IMR-90 (cell line): ENCODE data around the gene PCBP3. TPM values are rescaled to one million over a fixed set of nuclear protein-coding genes. Genes with fewer than 3 reads are reported as not detected.

ENCODE experiments used
- ATAC-seq: fragments of 200-7000 bp; cut with Tn5 transposase; 2 replicates; pipeline ENCODE4 v1.9.1; 2020; ENCODE audit warnings: low read depth, mild to moderate bottlenecking, moderate library complexity
- BruUV-seq: library from RNA; stranded (reverse); fragments of 400-500 nt; replicated peaks from 2 replicates; lab custom pipeline; 2021; lab: Mats Ljungman, UMichigan
- CTCF ChIA-PET: fragments of 300-600 bp; formaldehyde crosslinking; extraction: SDS; loops from one replicate; lab custom pipeline; 2021; ENCODE audit warnings: antibody characterized with exemption; lab: Yijun Ruan, JAX
- POLR2A ChIA-PET: fragments of 300-600 bp; sonication (Branson Sonifier 250); formaldehyde crosslinking; loops from one replicate; lab custom pipeline; 2022; ENCODE audit warnings: antibody characterized with exemption; ENCODE audit not compliant: unreplicated experiment; lab: Charles Lee
- DNase-seq: peaks from one replicate; pipeline ENCODE4 v3.0.0; 2013
- H2AFZ ChIP-seq: replicated peaks from 2 replicates; pipeline ENCODE3; 2013; ENCODE audit warnings: low read length, mild to moderate bottlenecking; ENCODE audit not compliant: poor library complexity
- H2AK5ac ChIP-seq: 2 replicates; pipeline ENCODE4 v1.6.1; 2013; ENCODE audit warnings: low read depth, low read length, inconsistent platforms
- H2AK9ac ChIP-seq: replicated peaks from 2 replicates; pipeline ENCODE3; 2013; ENCODE audit warnings: mild to moderate bottlenecking, low read depth, low read length, moderate library complexity; ENCODE audit not compliant: poor library complexity
- H2BK120ac ChIP-seq: 2 replicates; pipeline ENCODE4 v1.6.1; 2013; ENCODE audit warnings: low read depth, low read length, inconsistent platforms
- H2BK15ac ChIP-seq: 3 replicates; pipeline ENCODE4 v1.6.1; 2013; ENCODE audit warnings: low read depth, low read length, inconsistent platforms
- H2BK20ac ChIP-seq: 2 replicates; pipeline ENCODE4 v1.6.1; 2013; ENCODE audit warnings: low read depth, mild to moderate bottlenecking, inconsistent platforms, low read length, moderate library complexity
- H2BK5ac ChIP-seq: 2 replicates; pipeline ENCODE4 v1.6.1; 2013; ENCODE audit warnings: mild to moderate bottlenecking, low read depth, low read length, inconsistent platforms; ENCODE audit not compliant: poor library complexity, severe bottlenecking
- H3K14ac ChIP-seq: replicated peaks from 2 replicates; pipeline ENCODE4 v1.6.1; 2013; ENCODE audit warnings: low read depth, low read length, inconsistent platforms
- H3K18ac ChIP-seq: 2 replicates; pipeline ENCODE4 v1.6.1; 2013; ENCODE audit warnings: low read depth, low read length, control low read depth
- H3K23ac ChIP-seq: 2 replicates; pipeline ENCODE4 v1.6.1; 2013; ENCODE audit warnings: low read depth, low read length, inconsistent platforms
- H3K27ac ChIP-seq: 2 replicates; pipeline ENCODE4 v1.5.1; 2013; ENCODE audit warnings: mild to moderate bottlenecking, control low read depth, low read length; ENCODE audit not compliant: insufficient read depth
- H3K27me3 ChIP-seq: 2 replicates; pipeline ENCODE4 v1.6.1; 2013; ENCODE audit warnings: low read length; ENCODE audit not compliant: control insufficient read depth, insufficient read depth
- H3K36me3 ChIP-seq: 2 replicates; pipeline ENCODE4 v1.6.1; 2013; ENCODE audit warnings: low read length, mixed read lengths; ENCODE audit not compliant: control insufficient read depth, insufficient read depth
- H3K4ac ChIP-seq: 2 replicates; pipeline ENCODE4 v1.6.1; 2013; ENCODE audit warnings: low read depth, low read length, inconsistent platforms
- H3K4me1 ChIP-seq: 2 replicates; pipeline ENCODE4 v1.6.1; 2013; ENCODE audit warnings: low read length, mixed read lengths; ENCODE audit not compliant: control insufficient read depth, insufficient read depth
- H3K4me2 ChIP-seq: 2 replicates; pipeline ENCODE4 v1.6.1; 2013; ENCODE audit warnings: low read depth, mild to moderate bottlenecking, control low read depth, low read length, moderate library complexity
- H3K4me3 ChIP-seq: 2 replicates; pipeline ENCODE4 v1.5.1; 2013; ENCODE audit warnings: low read depth, mild to moderate bottlenecking, control low read depth, low read length, moderate library complexity; ENCODE audit not compliant: insufficient read depth
- H3K56ac ChIP-seq: 2 replicates; pipeline ENCODE4 v1.6.1; 2013; ENCODE audit warnings: low read length, inconsistent platforms; ENCODE audit not compliant: insufficient read depth; ENCODE audit errors: extremely low read depth
- H3K79me1 ChIP-seq, 2 experiments: 2 replicates each; pipeline ENCODE4 v1.6.1; 2013; ENCODE audit warnings: low read length in 2 of 2, inconsistent platforms in 1 of 2, low read depth in 1 of 2
- H3K9ac ChIP-seq: 2 replicates; pipeline ENCODE4 v1.6.1; 2013; ENCODE audit warnings: low read depth, low read length, control low read depth
- H3K9me1 ChIP-seq: 2 replicates; pipeline ENCODE4 v1.6.1; 2013; ENCODE audit warnings: low read length, inconsistent platforms; ENCODE audit not compliant: insufficient read depth
- H3K9me3 ChIP-seq: 2 replicates; pipeline ENCODE4 v1.6.1; 2013; ENCODE audit warnings: low read length; ENCODE audit not compliant: control insufficient read depth, insufficient read depth
- H4K20me1 ChIP-seq: 2 replicates; pipeline ENCODE4 v1.6.1; 2013; ENCODE audit warnings: low read length, inconsistent platforms; ENCODE audit not compliant: insufficient read depth
- H4K5ac ChIP-seq: 2 replicates; pipeline ENCODE4 v1.6.1; 2013; ENCODE audit warnings: mild to moderate bottlenecking, low read depth, low read length, control low read depth
- H4K8ac ChIP-seq, 2 experiments: 2 replicates each; pipeline ENCODE4 v1.6.1; 2013; ENCODE audit warnings: low read depth in 2 of 2, low read length in 2 of 2, control low read depth in 1 of 2, inconsistent platforms in 1 of 2
- H4K91ac ChIP-seq: 2 replicates; pipeline ENCODE4 v1.6.1; 2013; ENCODE audit warnings: low read depth, low read length, inconsistent platforms; ENCODE audit not compliant: insufficient read depth
- BHLHE40 ChIP-seq: fragments of 150-350 bp; IDR thresholded peaks from 2 replicates; pipeline ENCODE4 v1.6.1; 2016; ENCODE audit warnings: mild to moderate bottlenecking, low read depth, low read length
- CEBPB ChIP-seq: IDR thresholded peaks from 2 replicates; pipeline ENCODE4 v1.6.1; 2012; ENCODE audit warnings: low read depth, low read length, improper control_type of control experiment
- CHD1 ChIP-seq: IDR thresholded peaks from 2 replicates; pipeline ENCODE4 v1.6.1; 2012; ENCODE audit warnings: low read depth, low read length, improper control_type of control experiment
- ELK1 ChIP-seq: fragments of 150-350 bp; IDR thresholded peaks from 2 replicates; pipeline ENCODE4 v1.6.1; 2016; ENCODE audit warnings: low read depth, mild to moderate bottlenecking, low read length, moderate library complexity, borderline replicate concordance
- FOS ChIP-seq: fragments of 150-350 bp; IDR thresholded peaks from 2 replicates; pipeline ENCODE4 v1.6.1; 2016; ENCODE audit warnings: low read depth, low read length
- MAFK ChIP-seq: IDR thresholded peaks from 2 replicates; pipeline ENCODE4 v1.6.1; 2012; ENCODE audit warnings: low read depth, low read length, improper control_type of control experiment
- MAZ ChIP-seq: IDR thresholded peaks from 2 replicates; pipeline ENCODE4 v1.6.1; 2012; ENCODE audit warnings: low read depth, mild to moderate bottlenecking, low read length, improper control_type of control experiment, moderate library complexity, borderline replicate concordance
- MXI1 ChIP-seq: IDR thresholded peaks from 2 replicates; pipeline ENCODE4 v1.6.1; 2012; ENCODE audit warnings: low read depth, mild to moderate bottlenecking, low read length, moderate library complexity, borderline replicate concordance
- NFE2L2 ChIP-seq: fragments of 150-350 bp; IDR thresholded peaks from 2 replicates; pipeline ENCODE4 v1.6.1; 2016; ENCODE audit warnings: low read depth, mild to moderate bottlenecking, low read length
- POLR2A ChIP-seq: IDR thresholded peaks from 2 replicates; pipeline ENCODE4 v1.6.1; 2012; ENCODE audit warnings: mild to moderate bottlenecking, low read depth, low read length
- RAD21 ChIP-seq: IDR thresholded peaks from 2 replicates; pipeline ENCODE4 v1.6.1; 2012; ENCODE audit warnings: low read length, improper control_type of control experiment
- RCOR1 ChIP-seq: IDR thresholded peaks from 2 replicates; pipeline ENCODE4 v1.6.1; 2012; ENCODE audit warnings: mild to moderate bottlenecking, low read length, improper control_type of control experiment; ENCODE audit not compliant: insufficient replicate concordance
- RFX5 ChIP-seq: IDR thresholded peaks from 2 replicates; pipeline ENCODE4 v1.8.0; 2012; ENCODE audit warnings: low read depth, mild to moderate bottlenecking, low read length, moderate library complexity
- SMC3 ChIP-seq: fragments of 150-350 bp; IDR thresholded peaks from 2 replicates; pipeline ENCODE4 v1.6.1; 2016; ENCODE audit warnings: low read depth, mild to moderate bottlenecking, antibody characterized with exemption, low read length, moderate library complexity
- USF2 ChIP-seq: fragments of 150-350 bp; IDR thresholded peaks from 2 replicates; pipeline ENCODE4 v1.6.1; 2017; ENCODE audit warnings: mild to moderate bottlenecking, antibody characterized with exemption, low read length, low read depth
- dilution Hi-C: fragments of 300-500 bp; cut with HindIII; formaldehyde crosslinking; loops from one replicate; pipeline ENCODE4 v1.14.3; 2018; ENCODE audit warnings: low sequenced_read_pairs; ENCODE audit not compliant: unreplicated experiment
- in situ Hi-C: fragments of 300-500 bp; cut with MboI; formaldehyde crosslinking; loops from 3 replicates; pipeline ENCODE4 v1.14.3; 2019; ENCODE audit warnings: low sequenced_read_pairs, inconsistent platforms, mixed read lengths
- intact Hi-C: fragments of 100-400 bp; cut with micrococcal nuclease; formaldehyde crosslinking; loops from 2 replicates; pipeline ENCODE4 v1.10.0; 2022
- polyA plus RNA-seq, 3 experiments: library from polyadenylated mRNA; depleted of rRNA; stranded (reverse); fragments of >200 nt; gene quantifications; 2 replicates each; pipeline ENCODE4 v1.2.3, GENCODE V29; 2012; ENCODE audit warnings: low replicate concordance in 1 of 3
- total RNA-seq: library from RNA; depleted of rRNA; stranded (reverse); fragments of >200 nt; gene quantifications from 2 replicates; pipeline ENCODE4 v1.2.3, GENCODE V29; 2012
- TF ChIP-seq, protein P1 (sequence below): conservative IDR thresholded peaks from 2 replicates; pipeline ENCODE4 v1.5.1; 2012; ENCODE audit warnings: mild to moderate bottlenecking, low read depth, low read length, improper control_type of control experiment

The PCBP3 gene
- total and polyA plus RNA-seq, 2 of the 4 experiments (the other 2 are of a cell fraction): 2.9 to 3.9 TPM

- H3K23ac ChIP-seq: peak overlapping the region; percentile 77
- ChIA-PET CTCF (interaction anchor here (1.0 kb wide), 1 partner anchor 70 kb away, joined by 3 read pairs; no protein-coding TSS in a partner anchor), POLR2A (interaction anchor here (0.8 to 0.9 kb wide), 2 partner anchors 68 to 112 kb away, joined by 3 read pairs; no protein-coding TSS in a partner anchor)
- peak overlapping the region; percentile 49; the same call in 1 of the 2 replicates for H3K4me3 ChIP-seq
- peak overlapping the region; percentile 30; the same call in 1 of the 3 replicates for H2BK15ac ChIP-seq
- peak overlapping the region; percentile 73; the same call in 1 of the 2 replicates for H3K27ac ChIP-seq
- peak overlapping the region; percentile 80 for H4K91ac ChIP-seq
- H4K5ac ChIP-seq: 0 out of 2 replicates have a peak overlapping the region, but pooled peaks have one; percentile 12
- peak overlapping the region; percentile 67 for H3K56ac ChIP-seq
- H2AFZ ChIP-seq: no peak overlapping the region
- peak overlapping the region; percentile 44; the same call in 1 of the 2 replicates for H2BK20ac ChIP-seq
- H4K20me1 ChIP-seq: peaks cover 41% of the 10 kb centered on the region
- peak overlapping the region; percentile 80 for H3K4me2 ChIP-seq
- peaks cover 31% of the 10 kb centered on the region for H3K36me3 ChIP-seq
- no peaks in the 10 kb centered on the region for H3K27me3 ChIP-seq
- peak overlapping the region; percentile 86; the same call in 1 of the 2 replicates for H3K4ac ChIP-seq
- H3K4me1 ChIP-seq: peaks cover 24% of the 10 kb centered on the region
- no TSS peak for BruUV-seq
- peak overlapping the region; percentile 0 to 68; a peak in 3 of 4 replicates for H4K8ac ChIP-seq
- H3K79me1 ChIP-seq: peaks cover 2 to 51% of the 10 kb centered on the region in 2 experiments; a peak in 2 of 4 replicates
- peak overlapping the region; percentile 62 for H3K9ac ChIP-seq
- ATAC-seq (no peak), DNase-seq (no peak)
- H2AK9ac ChIP-seq: no peak overlapping the region
- H3K9me1 ChIP-seq: peaks cover 6% of the 10 kb centered on the region
- dilution Hi-C loops: no loop called here
- H2BK5ac ChIP-seq: peak overlapping the region; percentile 77
- TF ChIP-seq ELK1 (no peak), USF2 (no peak), RAD21 (no peak), CHD1 (no peak), FOS (no peak), MAFK (no peak), CEBPB (no peak), RFX5 (no peak), RCOR1 (no peak), MXI1 (no peak), POLR2A (no peak), NFE2L2 (no peak), SMC3 (no peak), MAZ (no peak), BHLHE40 (no peak)
- TF ChIP-seq, protein P1, sequence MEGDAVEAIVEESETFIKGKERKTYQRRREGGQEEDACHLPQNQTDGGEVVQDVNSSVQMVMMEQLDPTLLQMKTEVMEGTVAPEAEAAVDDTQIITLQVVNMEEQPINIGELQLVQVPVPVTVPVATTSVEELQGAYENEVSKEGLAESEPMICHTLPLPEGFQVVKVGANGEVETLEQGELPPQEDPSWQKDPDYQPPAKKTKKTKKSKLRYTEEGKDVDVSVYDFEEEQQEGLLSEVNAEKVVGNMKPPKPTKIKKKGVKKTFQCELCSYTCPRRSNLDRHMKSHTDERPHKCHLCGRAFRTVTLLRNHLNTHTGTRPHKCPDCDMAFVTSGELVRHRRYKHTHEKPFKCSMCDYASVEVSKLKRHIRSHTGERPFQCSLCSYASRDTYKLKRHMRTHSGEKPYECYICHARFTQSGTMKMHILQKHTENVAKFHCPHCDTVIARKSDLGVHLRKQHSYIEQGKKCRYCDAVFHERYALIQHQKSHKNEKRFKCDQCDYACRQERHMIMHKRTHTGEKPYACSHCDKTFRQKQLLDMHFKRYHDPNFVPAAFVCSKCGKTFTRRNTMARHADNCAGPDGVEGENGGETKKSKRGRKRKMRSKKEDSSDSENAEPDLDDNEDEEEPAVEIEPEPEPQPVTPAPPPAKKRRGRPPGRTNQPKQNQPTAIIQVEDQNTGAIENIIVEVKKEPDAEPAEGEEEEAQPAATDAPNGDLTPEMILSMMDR: no peak
- in situ Hi-C loops: no loop called here
- H3K18ac ChIP-seq: peak overlapping the region; percentile 52; the same call in 1 of the 2 replicates
- H3K14ac ChIP-seq: peak overlapping the region; percentile 86
- H2AK5ac ChIP-seq: peak overlapping the region; percentile 41
- intact Hi-C loops: loop anchor here (2.0 kb wide), 1 partner anchor 76 kb away; no protein-coding TSS in a partner anchor
- peak overlapping the region; percentile 64; the same call in 1 of the 2 replicates for H2BK120ac ChIP-seq
- H3K9me3 ChIP-seq: no peaks in the 10 kb centered on the region
Measured at GRCh38 chr21:45980697-45981096, 337.2 kb downstream of the PCBP3 start.
